GM19455 (cell line): Measurements from ENCODE around the gene PHRF1.

Experiments
- ATAC-seq: cut with Tn5 transposase; IDR thresholded peaks from one replicate; pipeline ENCODE4 v1.9.1; 2021; ENCODE audit not compliant: unreplicated experiment

Gene PHRF1

DNA sequence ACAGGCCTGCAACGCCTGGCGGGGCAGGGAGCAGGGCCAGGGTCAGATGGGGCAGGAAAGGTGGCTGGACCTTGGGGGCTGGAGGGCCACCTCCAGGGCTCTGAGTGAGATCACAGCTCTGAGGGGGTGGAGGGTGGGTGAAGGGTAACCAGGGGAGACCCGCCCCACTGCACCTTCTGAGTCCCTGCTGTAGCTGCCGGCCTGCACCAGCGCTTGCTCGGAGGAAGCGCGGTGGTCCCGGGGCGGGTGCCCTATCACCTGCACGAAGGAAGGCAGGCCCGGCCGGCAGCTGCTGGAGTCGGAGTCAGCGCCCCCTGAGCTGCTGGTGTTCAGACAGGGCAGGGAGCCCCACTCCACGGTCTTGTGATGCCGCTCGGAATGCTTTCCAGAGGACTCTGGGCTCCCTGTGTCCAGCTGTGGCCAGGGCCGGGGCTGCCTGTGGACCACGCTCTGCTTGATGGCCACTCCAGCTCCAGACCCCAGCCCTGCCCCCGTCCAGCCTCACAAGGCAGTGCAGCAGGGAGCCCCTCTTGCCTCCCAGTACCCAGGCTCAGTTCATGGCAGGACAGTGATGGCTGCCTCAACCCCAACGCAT lies 19.5 kb upstream of the PHRF1 start:
- ATAC-seq = no peak

DNA sequence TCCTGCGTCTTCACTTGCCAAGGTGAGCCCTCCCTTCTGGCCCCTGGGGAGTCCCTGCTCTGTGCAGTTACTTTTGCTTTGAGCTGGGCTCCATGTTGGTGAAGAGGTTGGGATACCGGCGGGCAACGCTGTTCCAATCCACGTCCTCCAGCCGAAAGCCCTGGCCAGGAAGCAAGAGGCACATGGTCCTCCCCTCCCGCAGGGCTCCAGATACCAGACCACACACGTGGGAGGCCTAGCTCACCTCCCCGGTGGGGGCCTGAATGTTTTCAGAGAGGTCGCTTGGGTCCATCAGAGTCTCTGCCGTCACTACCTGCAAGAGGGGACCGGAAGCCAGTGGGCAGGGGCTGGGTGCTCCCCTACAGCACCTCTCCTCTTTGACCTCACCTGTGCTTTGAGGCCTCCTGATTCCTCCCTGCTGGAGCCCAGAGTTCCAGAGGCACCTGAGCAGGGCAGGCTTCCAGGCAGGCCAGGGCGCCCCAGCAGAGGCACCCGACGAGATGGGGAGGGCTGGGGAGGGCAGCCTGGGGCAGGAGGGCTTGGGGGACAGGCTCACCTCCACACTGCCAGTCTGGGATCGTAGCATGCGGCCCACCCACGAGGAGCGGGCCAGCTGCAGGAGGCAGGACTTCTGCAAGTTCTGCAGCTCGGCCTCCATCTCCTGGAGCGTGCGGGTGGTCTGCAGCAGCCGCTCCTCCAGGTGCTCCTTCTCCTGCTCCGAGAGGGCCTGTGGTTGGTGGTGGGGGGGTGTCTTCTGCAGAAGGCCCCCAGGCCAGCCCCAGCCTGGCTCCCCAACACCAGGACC lies 18.7 kb upstream of the PHRF1 start:
- no peak for ATAC-seq

DNA sequence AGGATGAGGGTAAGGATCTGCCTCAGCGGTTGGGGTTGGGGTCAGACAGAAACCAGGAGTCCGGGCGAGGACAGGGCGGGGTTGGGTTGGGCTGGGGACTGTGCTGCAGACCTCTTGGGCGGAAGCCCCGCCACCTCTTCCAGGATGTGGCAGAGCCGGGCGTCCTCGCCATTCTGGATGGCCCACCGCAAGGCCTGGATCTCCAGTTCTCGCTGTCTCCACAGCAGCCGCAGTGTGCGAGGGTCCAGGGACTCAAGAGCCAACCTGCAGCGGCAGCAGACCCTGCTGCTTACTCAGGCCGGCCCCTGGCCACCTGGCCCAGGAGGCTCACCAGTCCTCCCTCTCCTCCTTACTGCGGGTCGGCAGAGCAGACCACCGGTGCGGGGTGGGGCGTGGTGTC lies 17.8 kb upstream of the PHRF1 start:
- no peak for ATAC-seq

DNA sequence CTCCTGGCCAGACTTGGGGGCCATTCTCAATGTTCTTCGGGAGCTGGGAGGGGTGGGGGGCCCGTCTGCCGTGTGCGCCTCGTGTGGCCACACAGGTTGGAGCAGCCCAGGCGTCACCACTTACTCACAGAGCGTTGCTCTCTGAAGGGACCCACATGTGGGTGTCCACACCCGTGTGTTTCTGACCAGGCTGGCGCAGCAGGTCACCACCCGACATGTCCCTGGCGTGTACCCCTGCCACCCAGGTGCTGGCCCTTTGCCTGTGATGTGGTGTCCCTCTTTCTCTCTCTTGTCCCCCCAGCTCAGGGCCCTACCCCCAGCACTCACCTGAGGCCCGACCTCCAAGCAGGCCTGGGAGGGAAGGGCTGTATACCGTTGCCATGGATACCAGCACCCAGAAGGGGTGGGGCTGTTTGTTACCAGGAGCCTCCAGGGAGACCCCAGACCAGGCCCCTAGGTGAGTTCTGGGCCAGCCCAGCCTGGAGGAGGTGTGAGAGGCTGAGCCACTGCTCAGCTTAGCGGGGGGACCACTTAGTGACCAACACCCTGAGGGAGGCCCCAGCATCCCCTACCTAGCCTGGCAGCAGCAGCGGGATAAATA lies 17.1 kb upstream of the PHRF1 start:
- ATAC-seq = no peak

DNA sequence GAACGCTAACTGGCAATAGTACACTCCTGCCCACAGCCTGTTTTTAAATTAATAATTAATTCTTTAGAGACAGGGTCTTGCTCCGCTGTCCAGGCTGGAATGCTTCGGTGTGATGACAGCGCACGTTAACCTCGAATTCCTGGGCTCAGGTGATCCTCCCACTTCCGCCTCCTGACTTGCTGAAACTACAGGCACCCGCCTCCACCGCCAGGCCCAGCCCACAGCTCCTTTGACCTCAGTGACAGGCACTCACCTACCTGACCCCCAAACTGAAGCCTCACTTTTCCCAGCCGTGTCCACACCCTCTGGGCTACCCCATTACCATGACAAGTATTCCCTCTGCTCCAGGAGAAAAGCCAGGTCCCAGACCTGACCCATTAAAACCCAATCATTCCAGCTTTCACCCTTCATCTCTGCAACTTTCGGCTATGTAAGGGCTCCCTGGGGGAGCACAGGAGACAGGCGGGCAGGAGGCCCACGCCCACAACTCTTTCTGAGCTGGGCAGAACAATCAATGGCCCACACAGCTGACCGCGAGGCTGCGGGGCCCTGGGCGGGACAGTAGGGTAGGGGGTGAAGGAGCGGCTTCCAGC lies 16.5 kb upstream of the PHRF1 start:
- ATAC-seq = no peak

DNA sequence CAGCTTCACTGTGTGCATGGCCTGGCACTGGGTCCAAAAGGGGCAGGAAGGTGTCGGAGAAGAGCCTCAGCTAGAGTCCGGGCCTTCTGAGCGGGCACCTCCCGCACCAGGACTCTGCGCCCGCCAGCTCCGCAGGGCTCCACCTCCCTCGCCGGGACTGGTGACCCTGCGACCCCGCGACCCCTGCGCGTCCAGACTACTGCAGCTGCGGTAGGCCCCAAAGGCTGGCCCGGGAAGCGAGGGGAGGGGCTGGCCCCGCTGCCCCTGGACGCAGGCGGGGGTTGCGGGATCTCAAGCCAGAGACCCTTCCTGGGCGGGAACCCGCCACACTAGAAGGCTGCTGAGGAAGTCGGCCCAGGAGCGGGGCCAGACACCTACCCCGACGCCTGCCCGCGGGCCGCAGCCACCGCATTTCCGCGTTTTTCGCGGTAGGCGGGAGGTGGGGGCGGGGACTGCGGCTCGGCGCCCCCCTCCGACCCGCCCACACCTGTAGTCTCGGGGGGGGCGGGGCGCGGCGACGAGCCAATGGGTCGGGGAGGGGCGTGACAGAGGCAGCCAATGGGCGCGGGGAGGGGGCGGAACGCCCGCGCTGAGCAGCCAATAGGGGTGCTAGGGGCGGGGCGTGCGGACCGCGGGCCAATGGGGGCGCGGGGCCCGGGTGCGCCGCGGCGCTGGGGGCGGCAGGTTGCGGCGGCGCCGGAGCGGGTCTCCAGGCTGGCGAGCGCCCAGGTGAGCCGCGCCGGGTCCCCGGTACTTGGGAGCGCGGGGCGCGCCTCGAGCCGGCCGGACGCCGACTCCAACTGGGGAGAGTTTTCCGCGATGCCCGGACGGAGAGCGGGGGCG lies 15.7 kb upstream of the PHRF1 start, which contains the start of the genes LMNTD2 and RASSF7:
Gene LMNTD2 (minus strand): TSS at position 434 of the 843 bp plus-strand sequence. CDS start 22 bp downstream, at position 412.
Gene RASSF7 (plus strand): TSS at position 666 of the 843 bp plus-strand sequence. CDS start 799 bp downstream, outside the sequence.
- ATAC-seq = peak; percentile 67

DNA sequence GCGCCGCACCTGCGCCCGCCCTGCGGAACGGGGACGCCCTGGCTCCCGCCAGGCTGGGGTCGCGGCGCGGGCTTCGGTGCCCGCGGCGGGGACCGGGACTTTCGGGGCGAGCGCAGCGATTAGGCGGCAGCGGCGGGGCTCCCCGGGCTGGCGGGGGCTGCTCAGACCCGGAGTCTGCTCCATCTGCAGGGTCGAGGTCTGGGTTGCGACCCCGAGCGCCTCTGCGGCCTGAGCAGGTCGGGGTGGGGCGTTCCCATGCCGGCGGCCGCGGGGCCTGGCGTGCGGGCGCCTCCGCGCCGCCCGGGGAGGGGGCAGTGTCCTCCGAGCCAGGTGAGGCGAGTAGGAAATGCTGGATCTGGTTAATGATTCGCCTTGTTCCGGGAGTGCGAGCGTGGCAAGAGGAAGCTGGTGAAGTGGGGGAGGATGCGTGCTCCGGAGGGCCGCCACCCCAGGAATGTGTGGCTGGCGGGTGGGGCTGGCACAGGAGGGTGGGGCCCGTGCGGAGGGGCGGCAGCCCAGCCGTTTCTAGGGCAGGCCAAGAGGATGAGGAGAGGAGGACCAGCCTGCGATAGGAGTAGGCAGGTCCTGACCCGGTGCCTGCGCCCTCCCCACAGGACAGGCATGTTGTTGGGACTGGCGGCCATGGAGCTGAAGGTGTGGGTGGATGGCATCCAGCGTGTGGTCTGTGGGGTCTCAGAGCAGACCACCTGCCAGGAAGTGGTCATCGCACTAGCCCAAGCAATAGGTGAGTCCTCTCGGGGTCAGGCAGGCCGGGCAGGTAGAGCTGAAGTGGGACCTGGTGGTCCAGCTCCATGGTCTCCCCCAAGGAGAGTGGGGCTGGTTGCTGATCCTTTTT lies 14.9 kb upstream of the PHRF1 start:
- ATAC-seq = peak; percentile 39

DNA sequence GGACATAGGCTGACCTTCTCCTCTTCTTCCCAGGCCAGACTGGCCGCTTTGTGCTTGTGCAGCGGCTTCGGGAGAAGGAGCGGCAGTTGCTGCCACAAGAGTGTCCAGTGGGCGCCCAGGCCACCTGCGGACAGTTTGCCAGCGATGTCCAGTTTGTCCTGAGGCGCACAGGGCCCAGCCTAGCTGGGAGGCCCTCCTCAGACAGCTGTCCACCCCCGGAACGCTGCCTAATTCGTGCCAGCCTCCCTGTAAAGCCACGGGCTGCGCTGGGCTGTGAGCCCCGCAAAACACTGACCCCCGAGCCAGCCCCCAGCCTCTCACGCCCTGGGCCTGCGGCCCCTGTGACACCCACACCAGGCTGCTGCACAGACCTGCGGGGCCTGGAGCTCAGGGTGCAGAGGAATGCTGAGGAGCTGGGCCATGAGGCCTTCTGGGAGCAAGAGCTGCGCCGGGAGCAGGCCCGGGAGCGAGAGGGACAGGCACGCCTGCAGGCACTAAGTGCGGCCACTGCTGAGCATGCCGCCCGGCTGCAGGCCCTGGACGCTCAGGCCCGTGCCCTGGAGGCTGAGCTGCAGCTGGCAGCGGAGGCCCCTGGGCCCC lies 14.1 kb upstream of the PHRF1 start:
- ATAC-seq = no peak

DNA sequence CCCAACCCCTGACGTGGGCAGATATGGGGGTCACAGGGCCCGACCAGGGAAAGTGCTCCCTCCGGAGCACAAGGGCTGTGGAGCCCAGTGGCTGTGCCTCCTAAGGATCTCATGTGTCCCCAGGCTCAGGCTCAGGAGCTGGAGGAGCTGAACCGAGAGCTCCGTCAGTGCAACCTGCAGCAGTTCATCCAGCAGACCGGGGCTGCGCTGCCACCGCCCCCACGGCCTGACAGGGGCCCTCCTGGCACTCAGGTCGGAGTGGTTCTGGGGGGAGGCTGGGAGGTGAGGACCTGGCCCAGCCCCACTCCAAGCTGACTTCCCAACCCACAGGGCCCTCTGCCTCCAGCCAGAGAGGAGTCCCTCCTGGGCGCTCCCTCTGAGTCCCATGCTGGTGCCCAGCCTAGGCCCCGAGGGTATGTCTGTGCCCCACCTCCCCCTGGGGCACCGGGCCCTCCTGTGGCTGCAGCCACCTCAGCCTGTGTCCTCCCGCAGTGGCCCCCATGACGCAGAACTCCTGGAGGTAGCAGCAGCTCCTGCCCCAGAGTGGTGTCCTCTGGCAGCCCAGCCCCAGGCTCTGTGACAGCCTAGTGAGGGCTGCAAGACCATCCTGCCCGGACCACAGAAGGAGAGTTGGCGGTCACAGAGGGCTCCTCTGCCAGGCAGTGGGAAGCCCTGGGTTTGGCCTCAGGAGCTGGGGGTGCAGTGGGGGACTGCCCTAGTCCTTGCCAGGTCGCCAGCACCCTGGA lies 13.0 kb upstream of the PHRF1 start:
- ATAC-seq = no peak

DNA sequence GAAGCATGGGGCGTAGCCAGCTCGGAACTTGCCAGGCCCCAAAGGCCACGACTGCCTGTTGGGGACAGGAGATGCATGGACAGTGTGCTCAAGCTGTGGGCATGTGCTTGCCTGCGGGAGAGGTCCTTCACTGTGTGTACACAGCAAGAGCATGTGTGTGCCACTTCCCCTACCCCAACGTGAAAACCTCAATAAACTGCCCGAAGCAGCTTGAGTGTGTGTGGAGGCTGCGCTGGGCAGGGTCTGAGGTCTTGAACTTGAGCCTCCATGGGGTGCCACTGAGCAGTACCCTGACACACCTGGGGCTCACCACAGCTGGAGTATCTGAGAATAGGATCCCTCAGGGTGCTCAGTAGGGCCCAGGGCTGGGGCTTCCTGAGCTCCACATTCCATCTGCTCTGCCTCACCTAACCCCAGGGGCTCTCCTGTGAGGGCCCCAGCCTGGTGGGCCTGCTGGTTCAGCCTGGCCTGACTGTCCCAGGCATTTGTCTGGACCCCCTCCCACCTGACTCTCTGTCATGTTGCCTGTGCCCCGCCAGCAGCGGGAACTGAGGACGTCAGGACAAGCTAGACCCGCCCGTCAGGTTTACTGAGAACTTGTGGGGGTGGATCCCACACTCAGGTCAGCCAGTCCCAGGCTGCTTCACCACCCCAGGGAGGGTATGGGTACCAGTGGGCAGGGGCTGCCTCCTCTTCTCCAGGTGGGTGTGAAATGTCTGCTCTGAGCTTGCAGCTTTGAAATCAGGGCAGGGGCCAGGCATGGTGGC lies 12.3 kb upstream of the PHRF1 start:
- no peak for ATAC-seq

DNA sequence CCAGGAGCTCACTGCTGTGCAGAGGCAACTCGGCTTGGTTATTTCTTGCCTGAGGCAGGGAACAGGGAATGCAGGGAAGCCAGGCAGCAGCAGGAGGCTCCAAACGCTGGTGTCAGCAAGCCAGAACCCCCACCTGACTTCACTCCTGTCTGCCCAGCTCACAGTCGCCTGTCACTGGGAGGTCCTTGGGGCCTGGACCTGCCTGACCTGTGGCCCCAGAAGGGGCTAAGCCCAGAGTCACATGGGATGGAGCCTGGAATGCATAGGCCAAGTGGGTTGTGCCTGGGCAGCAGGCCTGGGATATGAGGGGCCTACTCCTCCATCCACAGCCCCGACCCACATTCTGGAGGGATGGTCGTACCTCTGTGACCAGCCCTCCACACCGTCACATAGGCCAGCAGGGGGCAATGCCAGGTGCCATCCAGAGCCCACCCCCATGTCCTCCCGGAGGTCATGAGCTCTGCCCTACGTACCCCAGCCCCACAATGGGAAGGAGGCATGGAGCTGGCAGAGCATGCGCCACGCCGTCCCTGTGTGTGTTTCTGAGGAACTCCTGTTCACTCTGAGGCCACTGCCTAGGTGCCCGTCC lies 10.3 kb upstream of the PHRF1 start:
- no peak for ATAC-seq

DNA sequence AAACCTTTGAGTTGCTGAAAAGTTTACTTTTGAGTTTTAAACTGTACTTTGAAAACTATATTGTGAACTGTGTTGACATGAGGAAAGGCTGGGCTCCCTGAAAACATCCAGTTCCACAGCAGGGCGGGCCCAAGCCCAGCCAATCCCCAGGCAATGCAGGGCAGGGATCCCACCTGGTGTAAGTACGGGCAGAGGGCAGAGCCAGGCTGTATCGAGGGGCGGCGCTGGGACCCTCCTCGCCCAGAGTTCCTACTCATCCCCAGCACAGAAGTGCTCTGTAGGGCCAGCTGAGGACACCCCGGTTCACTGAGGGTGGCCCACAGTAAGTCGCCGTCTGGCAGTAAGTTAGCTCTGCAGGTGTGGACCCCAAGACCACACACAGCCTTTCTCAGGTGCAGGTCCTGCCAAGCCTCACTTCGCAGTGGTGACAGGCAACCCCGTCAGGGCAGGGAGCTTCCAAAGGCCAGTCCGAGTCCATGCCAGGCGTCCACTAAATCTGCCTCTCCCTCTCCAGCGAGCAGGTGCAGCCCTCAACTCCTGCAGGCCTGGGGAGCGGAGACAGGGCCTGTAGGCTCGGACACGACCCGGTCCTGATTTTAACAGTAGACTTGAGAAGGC lies 9.2 kb upstream of the PHRF1 start:
- ATAC-seq = no peak

DNA sequence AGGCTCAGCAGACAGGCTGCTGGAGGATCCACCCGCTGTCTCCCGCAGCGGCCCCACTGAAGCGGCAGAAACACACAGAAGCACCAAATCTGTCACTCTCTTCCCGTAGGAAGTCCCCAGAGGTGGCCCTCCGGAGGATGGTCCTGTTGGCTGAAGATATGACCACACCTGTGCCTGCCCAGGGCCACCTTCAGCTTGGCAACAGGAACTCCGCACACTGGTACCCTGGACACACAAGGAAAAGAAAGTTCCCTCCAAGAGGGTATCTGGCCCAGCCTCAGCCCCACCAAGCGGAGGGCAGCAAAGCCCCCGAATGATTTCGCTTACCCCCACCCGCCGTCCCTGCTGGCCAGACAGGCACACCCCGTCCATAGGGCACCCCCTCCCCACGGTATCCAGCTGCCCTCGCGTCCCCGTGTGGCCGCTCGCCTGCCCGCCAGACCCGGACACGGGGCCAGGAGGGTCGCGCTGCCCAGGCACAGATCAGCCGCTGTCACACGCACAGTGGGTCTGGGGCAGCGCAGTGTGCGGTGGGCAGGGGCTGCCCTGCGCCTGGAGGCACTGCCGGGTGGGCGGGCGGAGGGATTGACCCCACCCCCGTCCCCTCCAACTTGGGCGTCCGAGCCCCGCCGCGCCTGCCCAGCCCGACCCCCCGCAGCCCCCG lies 8.5 kb upstream of the PHRF1 start:
- ATAC-seq = no peak

DNA sequence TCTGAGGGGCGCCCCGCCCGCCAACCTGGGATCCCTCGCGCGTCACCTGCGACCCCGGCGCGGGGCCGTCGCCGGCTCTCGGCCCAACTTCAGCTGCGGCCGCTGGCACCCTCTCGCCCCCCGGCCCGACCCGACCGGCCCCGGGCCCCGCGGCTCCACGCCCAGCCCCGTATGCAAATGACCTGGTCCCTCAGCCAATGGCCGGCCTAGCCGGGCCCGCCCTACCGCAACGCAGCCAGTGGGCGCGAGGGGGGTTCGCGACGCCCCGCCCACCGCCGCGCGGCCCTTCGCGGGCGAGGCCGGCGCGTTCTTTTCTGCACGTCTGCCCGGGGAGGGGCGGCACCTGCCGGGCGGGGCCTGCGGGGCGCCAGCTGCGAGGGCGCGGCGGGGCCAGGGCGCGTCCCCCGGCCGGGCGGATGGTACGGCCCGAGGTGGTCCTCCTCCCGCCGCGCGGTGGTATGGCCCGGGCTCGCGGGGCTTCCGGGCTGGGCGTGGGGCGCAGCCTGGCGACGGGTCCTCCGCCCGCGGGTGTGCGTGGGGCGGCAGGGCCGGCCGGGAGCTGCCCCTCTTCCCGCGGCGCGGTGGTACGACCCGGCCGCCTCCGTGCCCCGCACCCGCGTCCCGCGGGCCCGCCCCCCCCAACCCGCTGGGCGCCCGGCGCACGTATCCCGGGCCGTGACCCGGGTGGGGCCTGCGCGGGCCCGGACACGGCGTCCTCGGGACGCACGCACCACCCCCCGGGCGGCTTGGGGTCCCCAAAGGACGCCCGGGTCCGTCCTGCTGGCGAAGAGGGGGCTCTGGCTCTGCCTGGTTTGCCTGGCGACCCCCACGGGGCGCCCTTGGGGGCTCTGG lies 7.7 kb upstream of the PHRF1 start:
- ATAC-seq = peak; percentile 76

DNA sequence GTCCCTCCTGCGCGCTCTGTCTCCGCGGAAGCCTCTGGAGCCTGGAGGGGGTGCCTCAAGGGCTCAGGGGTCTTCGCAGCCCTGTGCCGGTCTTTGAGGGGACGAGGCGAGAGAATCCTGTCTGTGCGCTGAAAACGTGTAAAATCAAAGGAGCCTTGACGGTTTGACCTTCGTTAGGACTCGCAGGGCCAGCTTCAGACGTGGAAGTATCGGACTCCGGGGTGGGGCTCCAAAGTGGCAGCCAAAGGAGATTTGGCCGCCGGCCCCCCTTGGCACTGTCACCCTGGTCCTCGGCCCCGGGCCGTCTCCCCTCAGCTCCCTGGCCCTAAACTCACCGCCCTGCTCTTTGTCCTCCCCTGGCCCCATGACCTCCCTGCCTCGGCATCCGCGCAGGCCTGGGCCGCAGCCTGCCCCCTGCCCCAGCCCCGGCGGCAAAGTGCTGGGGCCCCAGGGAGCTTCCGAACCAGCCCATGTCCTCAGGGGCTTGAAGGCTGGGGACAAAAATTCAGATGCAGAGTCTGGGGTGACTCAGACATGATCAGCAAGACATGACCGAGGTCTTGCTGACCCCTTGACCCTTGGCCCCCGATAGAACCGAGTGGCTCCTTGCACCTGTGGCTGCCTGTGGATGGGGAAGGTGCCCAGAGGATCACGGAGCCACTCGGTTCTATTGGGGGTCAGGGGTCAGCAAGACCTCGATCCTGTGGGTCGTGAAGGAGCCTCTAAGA lies 6.9 kb upstream of the PHRF1 start:
- peak; percentile 2 for ATAC-seq
